Liver (tissue), 9 donors: ENCODE measurements around the gene MAML3. TPM values are rescaled to one million over a fixed set of nuclear protein-coding genes. Genes with fewer than 3 reads are reported as not detected.

Source experiments
- DNase-seq: peaks from one replicate; pipeline ENCODE4 v3.0.0-alpha.2; 2017; ENCODE audit warnings: low spot score
- H3K27ac ChIP-seq, 2 donors: one replicate each; pipeline ENCODE4 v1.7.0; 2013; ENCODE audit warnings: inconsistent platforms in 2 of 2, low read length in 2 of 2, control low read depth in 1 of 2, low read depth in 1 of 2, mild to moderate bottlenecking in 1 of 2
- H3K27me3 ChIP-seq, 4 donors: one replicate each; pipeline versions ENCODE4 v1.6.1 to v1.7.0; 2013; ENCODE audit warnings: low read length in 3 of 4, inconsistent platforms in 1 of 4, mild to moderate bottlenecking in 1 of 4, moderate library complexity in 1 of 4; ENCODE audit not compliant: control insufficient read depth in 4 of 4, insufficient read depth in 4 of 4
- H3K36me3 ChIP-seq, 4 donors: one replicate each; pipeline versions ENCODE4 v1.6.1 to v1.7.0; 2013; ENCODE audit warnings: low read length in 3 of 4, mild to moderate bottlenecking in 3 of 4, low read depth in 1 of 4, moderate library complexity in 1 of 4; ENCODE audit not compliant: control insufficient read depth in 4 of 4, insufficient read depth in 3 of 4
- H3K4me1 ChIP-seq, 4 donors: one replicate each; pipeline versions ENCODE4 v1.6.1 to v1.7.0; 2013; ENCODE audit warnings: low read length in 3 of 4, mild to moderate bottlenecking in 3 of 4, moderate library complexity in 1 of 4; ENCODE audit not compliant: control insufficient read depth in 4 of 4, insufficient read depth in 4 of 4
- H3K4me3 ChIP-seq, 3 donors: one replicate each; pipeline versions ENCODE4 v1.6.1 to v1.7.0; 2013; ENCODE audit warnings: low read length in 3 of 3, control low read depth in 1 of 3, low read depth in 1 of 3, mild to moderate bottlenecking in 1 of 3
- H3K9ac ChIP-seq, 2 donors: one replicate each; pipeline ENCODE4 v1.7.0; 2013; ENCODE audit warnings: low read length in 2 of 2, mild to moderate bottlenecking in 2 of 2, moderate library complexity in 2 of 2, control low read depth in 1 of 2, low read depth in 1 of 2
- H3K9me3 ChIP-seq, 4 donors: one replicate each; pipeline versions ENCODE4 v1.6.1 to v1.7.0; 2013; ENCODE audit warnings: low read length in 3 of 4; ENCODE audit not compliant: control insufficient read depth in 4 of 4
- ATF3 ChIP-seq: IDR thresholded peaks from 2 replicates; pipeline ENCODE4 v1.6.1; 2016; ENCODE audit warnings: antibody characterized with exemption
- CTCF ChIP-seq: fragments of 150-350 bp; IDR thresholded peaks from 2 replicates; pipeline ENCODE4 v1.5.1; 2017; ENCODE audit warnings: improper control_type of control experiment, low read depth, low read length; ENCODE audit not compliant: missing input control
- EGR1 ChIP-seq, 2 donors: IDR thresholded peaks; 2 replicates each; pipeline ENCODE4 v1.6.1; 2016 to 2018; ENCODE audit warnings: antibody characterized with exemption in 2 of 2, low read depth in 2 of 2
- HNF4A ChIP-seq, 2 donors: conservative IDR thresholded peaks; 2 replicates each; pipeline ENCODE4 v1.6.1; 2016; ENCODE audit warnings: antibody characterized with exemption in 2 of 2, mild to moderate bottlenecking in 2 of 2
- HNF4G ChIP-seq: IDR thresholded peaks from 2 replicates; pipeline ENCODE4 v1.6.1; 2016; ENCODE audit warnings: antibody characterized with exemption
- JUND ChIP-seq, 2 donors: IDR thresholded peaks; 2 replicates each; pipeline ENCODE4 v1.6.1; 2016; ENCODE audit warnings: antibody characterized with exemption in 2 of 2
- MAX ChIP-seq: IDR thresholded peaks from 2 replicates; pipeline ENCODE4 v1.6.1; 2016; ENCODE audit warnings: antibody characterized with exemption
- NR2F2 ChIP-seq: IDR thresholded peaks from 2 replicates; pipeline ENCODE4 v1.6.1; 2016; ENCODE audit warnings: antibody characterized with exemption
- RAD21 ChIP-seq, 2 donors: IDR thresholded peaks; 2 replicates each; pipeline ENCODE4 v1.6.1; 2016; ENCODE audit warnings: antibody characterized with exemption in 2 of 2, mild to moderate bottlenecking in 2 of 2
- REST ChIP-seq: IDR thresholded peaks from 2 replicates; pipeline ENCODE4 v1.6.1; 2016; ENCODE audit warnings: antibody characterized with exemption, mild to moderate bottlenecking
- RXRA ChIP-seq, 2 donors: IDR thresholded peaks; 2 replicates each; pipeline ENCODE4 v1.6.1; 2017 to 2018; ENCODE audit warnings: antibody characterized with exemption in 2 of 2, mild to moderate bottlenecking in 1 of 2
- TAF1 ChIP-seq: conservative IDR thresholded peaks from 2 replicates; pipeline ENCODE4 v1.6.1; 2016; ENCODE audit warnings: antibody characterized with exemption, mild to moderate bottlenecking
- YY1 ChIP-seq: IDR thresholded peaks from 2 replicates; pipeline ENCODE4 v1.6.1; 2016; ENCODE audit warnings: antibody characterized with exemption, mild to moderate bottlenecking
- ZBTB33 ChIP-seq: IDR thresholded peaks from 2 replicates; pipeline ENCODE4 v1.6.1; 2016; ENCODE audit warnings: antibody characterized with exemption
- WGBS: extraction: QIAGEN DNeasy Blood & Tissue Kit; methylation state at CpG from one replicate; pipeline ENCODE4 v1.1.7; 2013; 5-methylcytosine and 5-hydroxymethylcytosine counted together
- polyA plus RNA-seq, 2 donors: library from polyadenylated mRNA; stranded (reverse) in 1 of 2; unstranded in 1 of 2; fragments of 200-250 nt in 1 of 2; fragments of >200 nt in 1 of 2; fragmentation: Nextera tagmentation in 1 of 2; extraction: Ambion mirVana in 1 of 2; gene quantifications; one replicate each; pipeline versions ENCODE4 v1.2.1 to v1.2.3, GENCODE V29; 2013 to 2015
- total RNA-seq, 2 donors: library from RNA; depleted of rRNA; stranded (reverse); fragments of >200 nt; gene quantifications; one replicate each; pipeline ENCODE4 v1.2.3, GENCODE V29; 2014
- donor health status: healthy.
- donor health status: healthy.
- donor health status: healthy.
- donor health status: healthy.
- donor health status: healthy.

Gene MAML3
- total and polyA plus RNA-seq, 4 donors = 1.3 to 4.3 (median 2.7) TPM

- WGBS = 97% methylated on average over 6 of the region's 6 CpGs
- Histone ChIP-seq H3K9me3 (no peaks in the 10 kb centered on the region), H3K4me1 (peaks cover 0 to 1% (median 0%) of the 10 kb centered on the region in 4 donors), H3K36me3 (no peaks in the 10 kb centered on the region), H3K27ac (no peak overlapping the region), H3K27me3 (no peaks in the 10 kb centered on the region), H3K9ac (no peak overlapping the region), H3K4me3 (no peak overlapping the region)
- TF ChIP-seq JUND (IDR thresholded peaks at IDR 0.05) (no peak), REST (no peak), ATF3 (no peak), MAX (no peak)
- DNase-seq = no peak
These were observed 352.1 kb downstream of the MAML3 start for GRCh38 chr4:139801895-139802294.

GRCh38 chr4:139800082-139800481 is 353.9 kb downstream of the MAML3 start:
- Histone ChIP-seq H3K9me3 (no peaks in the 10 kb centered on the region), H3K27ac (no peak overlapping the region), H3K27me3 (no peaks in the 10 kb centered on the region), H3K9ac (no peak overlapping the region), H3K36me3 (no peaks in the 10 kb centered on the region), H3K4me1 (peaks cover 0 to 1% (median 0%) of the 10 kb centered on the region in 4 donors), H3K4me3 (no peak overlapping the region)
- no peak for TF ChIP-seq HNF4A (conservative IDR thresholded peaks at IDR 0.05)
- TF ChIP-seq ATF3 = no peak
- WGBS = 77% methylated on average over 4 of the region's 4 CpGs
- no peak for DNase-seq

- no peak for TF ChIP-seq HNF4G
- no peak for TF ChIP-seq ATF3
- no peak for TF ChIP-seq REST
- TF ChIP-seq JUND (IDR thresholded peaks at IDR 0.05) = no peak
- TF ChIP-seq ZBTB33 = no peak
- no peak for TF ChIP-seq NR2F2
- TF ChIP-seq YY1 = no peak
- no peak for TF ChIP-seq EGR1 (IDR thresholded peaks at IDR 0.05; ENCODE audit: low read depth in 2 of 2)
- TF ChIP-seq TAF1 = no peak
- no peak for TF ChIP-seq RXRA (IDR thresholded peaks at IDR 0.05)
- TF ChIP-seq CTCF = no peak
- TF ChIP-seq RAD21 (IDR thresholded peaks at IDR 0.05) = no peak
- DNase-seq = no peak
- no peak overlapping the region for H3K9ac ChIP-seq
- no peaks in the 10 kb centered on the region for H3K9me3 ChIP-seq
- H3K4me3 ChIP-seq = no peak overlapping the region
- H3K27me3 ChIP-seq = no peaks in the 10 kb centered on the region
- H3K36me3 ChIP-seq = no peaks in the 10 kb centered on the region
- H3K27ac ChIP-seq = no peak overlapping the region
- peaks cover 0 to 1% (median 0%) of the 10 kb centered on the region in 4 donors for H3K4me1 ChIP-seq
These were observed 354.4 kb downstream of the MAML3 start for GRCh38 chr4:139799615-139800014.
